Thoracic aorta (tissue), 2 donors: Measurements from ENCODE around the gene JMJD1C. TPM values are rescaled to one million over a fixed set of nuclear protein-coding genes. Genes with fewer than 3 reads are reported as not detected.

Experiments
- ATAC-seq: fragments of 150-250 bp; one replicate; pipeline ENCODE4 v1.8.0; 2017; ENCODE audit warnings: low read depth; ENCODE audit not compliant: insufficient number of reproducible peaks, low FRiP score
- DNase-seq: peaks from one replicate; pipeline ENCODE4 v3.0.0-alpha.2; 2020; ENCODE audit warnings: low spot score
- H3K27ac ChIP-seq, 2 donors: fragments of 200-600 bp; sonication (generic); 1 replicate in 1 of 2; 2 replicates in 1 of 2; pipeline ENCODE4 v1.5.1; 2016; ENCODE audit warnings: mild to moderate bottlenecking in 2 of 2, moderate library complexity in 2 of 2
- H3K27me3 ChIP-seq: fragments of 200-600 bp; sonication (generic); replicated peaks from 2 replicates; pipeline ENCODE4 v1.6.0; 2016; ENCODE audit warnings: mild to moderate bottlenecking; ENCODE audit not compliant: insufficient read depth
- H3K36me3 ChIP-seq: fragments of 200-600 bp; sonication (generic); one replicate; pipeline ENCODE4 v1.5.1; 2016
- H3K4me1 ChIP-seq, 2 donors: fragments of 200-600 bp; sonication (generic); 1 replicate in 1 of 2; 2 replicates in 1 of 2; pipeline versions ENCODE4 v1.5.1 to v1.6.0; 2016; ENCODE audit warnings: low read depth in 2 of 2, mild to moderate bottlenecking in 1 of 2; ENCODE audit not compliant: control insufficient read depth in 1 of 2
- H3K4me3 ChIP-seq: fragments of 200-600 bp; sonication (generic); 2 replicates; pipeline ENCODE4 v1.5.1; 2016; ENCODE audit warnings: mild to moderate bottlenecking
- H3K9me3 ChIP-seq: fragments of 200-600 bp; sonication (generic); 2 replicates; pipeline ENCODE4 v1.5.1; 2016
- CTCF ChIP-seq: fragments of 200-600 bp; sonication (generic); IDR thresholded peaks from one replicate; pipeline ENCODE4 v1.5.1; 2019; ENCODE audit warnings: antibody characterized with exemption
- total RNA-seq, 2 donors: library from RNA; depleted of rRNA; stranded (reverse); fragments of >200 nt; gene quantifications; one replicate each; pipeline versions ENCODE4 v1.1.0 to v1.2.3, GENCODE V29; 2016

Gene JMJD1C
- total RNA-seq, 2 donors from 2014 or later = 95.2 to 215 TPM

DNA sequence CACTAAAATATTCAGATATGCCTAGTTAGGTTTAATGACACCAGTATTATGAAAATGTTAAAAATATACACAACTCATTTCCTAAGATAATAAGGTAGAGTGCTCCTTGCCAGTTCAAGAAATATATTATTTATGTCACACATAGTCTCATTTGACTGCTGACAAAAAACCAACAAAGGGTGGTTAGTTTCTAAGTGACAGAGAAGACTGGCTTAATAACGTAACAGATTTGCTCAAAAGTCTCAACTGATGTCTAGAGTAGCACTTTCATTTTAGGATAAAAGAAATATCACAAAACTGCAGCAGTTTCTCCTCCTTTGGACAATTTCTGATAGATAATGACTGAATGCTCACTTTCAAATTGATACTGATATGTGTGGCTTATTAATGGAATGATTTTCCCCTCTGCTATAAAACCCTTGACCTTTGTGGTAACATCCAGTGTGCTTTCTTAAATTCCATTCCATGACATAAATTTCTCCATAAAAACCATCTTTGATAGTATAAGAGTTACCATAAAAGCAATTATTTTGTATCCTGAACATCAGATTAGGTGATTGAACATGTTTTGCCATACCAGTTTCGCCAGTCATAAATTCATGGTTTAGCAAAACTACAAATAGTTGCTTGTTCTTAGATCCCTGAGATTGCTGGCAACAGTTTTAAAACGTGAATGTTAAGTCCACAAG lies 238.4 kb downstream of the JMJD1C start:
- no peak for TF ChIP-seq CTCF
- Histone ChIP-seq H3K9me3 (no peaks in the 10 kb centered on the region), H3K27ac (no peak overlapping the region), H3K27me3 (no peaks in the 10 kb centered on the region), H3K36me3 (no peaks in the 10 kb centered on the region), H3K4me1 (peaks cover 0 to 20% of the 10 kb centered on the region in 2 donors), H3K4me3 (no peak overlapping the region)
- ATAC-seq = no peak
- no peak for DNase-seq

GRCh38 chr10:63224241-63224640 lies 241.5 kb downstream of the JMJD1C start:
- H3K4me1 ChIP-seq = peaks cover 0 to 20% of the 10 kb centered on the region in 2 donors
- no peak overlapping the region for H3K27ac ChIP-seq
- no peaks in the 10 kb centered on the region for H3K9me3 ChIP-seq
- ATAC-seq = no peak
- no peaks in the 10 kb centered on the region for H3K36me3 ChIP-seq
- no peak overlapping the region for H3K4me3 ChIP-seq
- no peaks in the 10 kb centered on the region for H3K27me3 ChIP-seq
- TF ChIP-seq CTCF = no peak
- no peak for DNase-seq

DNA sequence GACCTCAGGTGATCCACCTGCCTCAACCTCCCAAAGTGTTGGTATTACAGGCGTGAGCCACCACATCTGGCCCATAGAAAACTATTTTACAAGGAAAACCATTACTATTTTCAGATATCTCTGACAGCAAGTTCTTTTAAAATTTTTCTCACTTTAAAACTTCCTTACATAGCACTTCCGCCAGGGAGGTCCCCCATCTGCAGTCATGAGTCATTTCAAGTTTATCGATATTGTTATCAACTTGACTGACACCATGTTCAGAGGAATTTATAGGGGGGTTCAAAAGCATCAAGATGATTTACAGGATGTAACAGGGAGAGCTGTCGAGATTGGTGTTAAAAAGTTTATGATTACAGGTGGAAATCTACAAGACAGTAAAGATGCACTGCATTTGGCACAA lies 243.8 kb downstream of the JMJD1C start:
- ATAC-seq = no peak

GRCh38 chr10:63219749-63220148 lies 246.0 kb downstream of the JMJD1C start:
- ATAC-seq = no peak
- Histone ChIP-seq H3K27ac (no peak overlapping the region), H3K27me3 (no peaks in the 10 kb centered on the region), H3K36me3 (no peaks in the 10 kb centered on the region), H3K4me1 (peaks cover 0 to 8% of the 10 kb centered on the region in 2 donors), H3K4me3 (no peak overlapping the region), H3K9me3 (no peaks in the 10 kb centered on the region)
- no peak for TF ChIP-seq CTCF
- DNase-seq = no peak

More for the DNA sequence above, 243.8 kb downstream of the JMJD1C start:
- peaks cover 4 to 6% of the 10 kb centered on the region in 2 donors for H3K4me1 ChIP-seq
- no peak overlapping the region for H3K27ac ChIP-seq
- no peak overlapping the region for H3K4me3 ChIP-seq
- H3K9me3 ChIP-seq = no peaks in the 10 kb centered on the region
- no peaks in the 10 kb centered on the region for H3K27me3 ChIP-seq
- H3K36me3 ChIP-seq = no peaks in the 10 kb centered on the region
- TF ChIP-seq CTCF = no peak
- no peak for DNase-seq

DNA sequence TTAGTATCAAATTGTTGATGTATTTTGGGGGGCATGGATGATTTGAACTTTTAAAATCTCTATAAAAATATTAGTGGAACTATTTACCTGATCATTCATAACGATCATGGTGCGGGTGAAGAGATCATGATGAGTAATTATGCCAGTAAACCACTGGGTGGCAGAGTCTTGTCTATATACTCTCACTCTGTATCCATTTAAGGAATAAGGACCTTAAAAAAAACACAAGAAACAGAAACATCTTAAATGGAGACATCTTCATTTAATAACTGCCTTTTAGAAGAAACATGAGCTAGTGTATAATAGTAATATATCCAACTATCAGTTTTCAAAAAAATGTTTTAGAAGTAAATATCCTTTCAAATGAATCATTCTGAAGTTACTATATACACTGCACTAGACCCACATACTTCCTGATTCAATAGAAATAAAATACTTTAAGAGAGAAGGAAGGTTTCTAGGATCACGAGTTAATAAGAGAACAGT lies 248.6 kb downstream of the JMJD1C start:
- Histone ChIP-seq H3K9me3 (no peaks in the 10 kb centered on the region), H3K4me3 (no peak overlapping the region), H3K36me3 (peaks cover 7% of the 10 kb centered on the region), H3K27me3 (no peaks in the 10 kb centered on the region), H3K4me1 (peaks cover 0 to 8% of the 10 kb centered on the region in 2 donors), H3K27ac (no peak overlapping the region)
- peak; percentile 67 for TF ChIP-seq CTCF
- ATAC-seq (peak; percentile 39), DNase-seq (no peak)
